ENCODE data around the gene TMEM86B. TPM values are rescaled to one million over a fixed set of nuclear protein-coding genes. Genes with fewer than 3 reads are reported as not detected.
A peak's percentile ranks its signal among the peaks of the same experiment; 100 is the strongest.

Gene TMEM86B
- total RNA-seq, 1 experiment from 2014 or later, result 14.2 TPM

DNA sequence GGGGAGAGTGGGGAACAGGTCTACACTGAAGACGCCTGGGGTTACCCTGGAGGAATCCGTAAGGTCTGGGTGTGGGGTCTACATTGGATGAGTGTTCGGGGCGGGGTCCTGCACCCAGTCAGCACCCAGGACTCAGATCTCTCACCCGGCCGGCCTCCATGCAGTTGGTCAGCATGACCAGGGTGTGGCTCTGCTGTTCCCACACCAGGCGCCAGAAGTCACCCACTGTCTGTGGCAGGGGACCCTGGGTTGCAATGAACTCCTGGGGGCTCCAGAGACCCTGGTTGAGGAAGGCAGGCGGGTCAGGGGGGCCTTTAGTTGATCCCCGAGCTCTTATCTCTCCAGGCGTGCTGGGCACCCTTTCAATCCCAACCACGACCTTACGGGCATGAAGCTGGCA lies 42.5 kb downstream of the TMEM86B start:
- no peaks in the 10 kb centered on the region for H3K9me3 ChIP-seq (ENCODE audit: control insufficient read depth, insufficient read depth, low read depth, low read length)
- no peak overlapping the region for H3K4me3 ChIP-seq (ENCODE audit: low read depth in 2 of 2, low read length in 2 of 2)
- ATAC-seq (no peak), DNase-seq (ENCODE audit: low read depth, low spot score) (no peak)
- no peaks in the 10 kb centered on the region for H3K27me3 ChIP-seq (ENCODE audit: control insufficient read depth, insufficient read depth, low read length)
- H3K36me3 ChIP-seq (ENCODE audit: control insufficient read depth, insufficient read depth, low read length), result no peaks in the 10 kb centered on the region
- CTCF ChIA-PET, result no interaction called here
- BruUV-seq (replicated peaks), result no TSS peak
- POLR2A ChIA-PET, result no interaction called here
- intact Hi-C loops (cut with micrococcal nuclease; ENCODE audit: unreplicated experiment), result no loop called here
- H3K27ac ChIP-seq (ENCODE audit: low read length), result no peak overlapping the region
- H3K4me1 ChIP-seq (ENCODE audit: control insufficient read depth, insufficient read depth, low read length), result peaks cover 12% of the 10 kb centered on the region; the same call in 1 of the 2 replicates
- in situ Hi-C loops (cut with HindIII; ENCODE audit: low pct_unique_long_range_greater_than_20kb, low sequenced_read_pairs), result no loop called here
- TF ChIP-seq SIN3A (IDR thresholded peaks at IDR 0.05; ENCODE audit: borderline replicate concordance, insufficient read depth, low read depth, low read length), result no peak
- no peak for TF ChIP-seq POLR2AphosphoS5 (IDR thresholded peaks at IDR 0.05; ENCODE audit: low read depth, low read length)
- TF ChIP-seq, protein P1, sequence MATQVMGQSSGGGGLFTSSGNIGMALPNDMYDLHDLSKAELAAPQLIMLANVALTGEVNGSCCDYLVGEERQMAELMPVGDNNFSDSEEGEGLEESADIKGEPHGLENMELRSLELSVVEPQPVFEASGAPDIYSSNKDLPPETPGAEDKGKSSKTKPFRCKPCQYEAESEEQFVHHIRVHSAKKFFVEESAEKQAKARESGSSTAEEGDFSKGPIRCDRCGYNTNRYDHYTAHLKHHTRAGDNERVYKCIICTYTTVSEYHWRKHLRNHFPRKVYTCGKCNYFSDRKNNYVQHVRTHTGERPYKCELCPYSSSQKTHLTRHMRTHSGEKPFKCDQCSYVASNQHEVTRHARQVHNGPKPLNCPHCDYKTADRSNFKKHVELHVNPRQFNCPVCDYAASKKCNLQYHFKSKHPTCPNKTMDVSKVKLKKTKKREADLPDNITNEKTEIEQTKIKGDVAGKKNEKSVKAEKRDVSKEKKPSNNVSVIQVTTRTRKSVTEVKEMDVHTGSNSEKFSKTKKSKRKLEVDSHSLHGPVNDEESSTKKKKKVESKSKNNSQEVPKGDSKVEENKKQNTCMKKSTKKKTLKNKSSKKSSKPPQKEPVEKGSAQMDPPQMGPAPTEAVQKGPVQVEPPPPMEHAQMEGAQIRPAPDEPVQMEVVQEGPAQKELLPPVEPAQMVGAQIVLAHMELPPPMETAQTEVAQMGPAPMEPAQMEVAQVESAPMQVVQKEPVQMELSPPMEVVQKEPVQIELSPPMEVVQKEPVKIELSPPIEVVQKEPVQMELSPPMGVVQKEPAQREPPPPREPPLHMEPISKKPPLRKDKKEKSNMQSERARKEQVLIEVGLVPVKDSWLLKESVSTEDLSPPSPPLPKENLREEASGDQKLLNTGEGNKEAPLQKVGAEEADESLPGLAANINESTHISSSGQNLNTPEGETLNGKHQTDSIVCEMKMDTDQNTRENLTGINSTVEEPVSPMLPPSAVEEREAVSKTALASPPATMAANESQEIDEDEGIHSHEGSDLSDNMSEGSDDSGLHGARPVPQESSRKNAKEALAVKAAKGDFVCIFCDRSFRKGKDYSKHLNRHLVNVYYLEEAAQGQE (IDR thresholded peaks at IDR 0.05; ENCODE audit: insufficient read depth in 1 of 2, low read depth in 2 of 2, low read length in 1 of 2), result no peak
- no peak for TF ChIP-seq TCF7L2 (IDR thresholded peaks at IDR 0.05; ENCODE audit: low read depth, low read length)

DNA sequence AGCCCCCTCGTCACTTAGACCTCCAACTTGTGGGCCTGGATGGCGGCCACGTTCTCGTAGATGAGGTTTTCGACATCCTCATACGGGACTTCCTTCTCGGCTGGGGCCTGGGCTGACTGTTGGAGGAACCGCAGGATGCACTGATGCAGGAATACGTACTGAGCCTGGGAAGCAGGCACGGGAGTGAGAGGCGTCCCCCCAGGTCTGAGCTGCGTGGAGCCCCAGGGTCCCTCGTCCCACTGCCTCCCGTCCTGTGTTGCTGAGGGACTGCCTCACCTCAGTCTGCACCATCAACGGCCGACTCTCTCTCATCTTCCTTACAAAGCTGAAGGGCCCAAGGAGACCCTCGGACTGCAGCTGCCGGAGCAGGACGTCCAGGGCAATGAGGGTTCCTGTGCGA lies 46.8 kb downstream of the TMEM86B start:
- DNase-seq (ENCODE audit: low read depth, low spot score), result no peak
- no peaks in the 10 kb centered on the region for H3K9me3 ChIP-seq (ENCODE audit: control insufficient read depth, insufficient read depth, low read depth, low read length)
- no peak overlapping the region for H3K4me3 ChIP-seq (ENCODE audit: low read depth in 2 of 2, low read length in 2 of 2)
- POLR2A ChIA-PET, result no interaction called here
- no peaks in the 10 kb centered on the region for H3K36me3 ChIP-seq (ENCODE audit: control insufficient read depth, insufficient read depth, low read length)
- BruUV-seq (replicated peaks), result no TSS peak
- intact Hi-C loops (cut with micrococcal nuclease; ENCODE audit: unreplicated experiment) (no loop called here), in situ Hi-C loops (cut with HindIII; ENCODE audit: low pct_unique_long_range_greater_than_20kb, low sequenced_read_pairs) (no loop called here)
- no peak overlapping the region for H3K27ac ChIP-seq (ENCODE audit: low read length)
- H3K27me3 ChIP-seq (ENCODE audit: control insufficient read depth, insufficient read depth, low read length), result no peaks in the 10 kb centered on the region
- CTCF ChIA-PET, result no interaction called here
- no peak for ATAC-seq
- no peak for TF ChIP-seq POLR2AphosphoS5 (IDR thresholded peaks at IDR 0.05; ENCODE audit: low read depth, low read length)
- no peaks in the 10 kb centered on the region for H3K4me1 ChIP-seq (ENCODE audit: control insufficient read depth, insufficient read depth, low read length)

DNA sequence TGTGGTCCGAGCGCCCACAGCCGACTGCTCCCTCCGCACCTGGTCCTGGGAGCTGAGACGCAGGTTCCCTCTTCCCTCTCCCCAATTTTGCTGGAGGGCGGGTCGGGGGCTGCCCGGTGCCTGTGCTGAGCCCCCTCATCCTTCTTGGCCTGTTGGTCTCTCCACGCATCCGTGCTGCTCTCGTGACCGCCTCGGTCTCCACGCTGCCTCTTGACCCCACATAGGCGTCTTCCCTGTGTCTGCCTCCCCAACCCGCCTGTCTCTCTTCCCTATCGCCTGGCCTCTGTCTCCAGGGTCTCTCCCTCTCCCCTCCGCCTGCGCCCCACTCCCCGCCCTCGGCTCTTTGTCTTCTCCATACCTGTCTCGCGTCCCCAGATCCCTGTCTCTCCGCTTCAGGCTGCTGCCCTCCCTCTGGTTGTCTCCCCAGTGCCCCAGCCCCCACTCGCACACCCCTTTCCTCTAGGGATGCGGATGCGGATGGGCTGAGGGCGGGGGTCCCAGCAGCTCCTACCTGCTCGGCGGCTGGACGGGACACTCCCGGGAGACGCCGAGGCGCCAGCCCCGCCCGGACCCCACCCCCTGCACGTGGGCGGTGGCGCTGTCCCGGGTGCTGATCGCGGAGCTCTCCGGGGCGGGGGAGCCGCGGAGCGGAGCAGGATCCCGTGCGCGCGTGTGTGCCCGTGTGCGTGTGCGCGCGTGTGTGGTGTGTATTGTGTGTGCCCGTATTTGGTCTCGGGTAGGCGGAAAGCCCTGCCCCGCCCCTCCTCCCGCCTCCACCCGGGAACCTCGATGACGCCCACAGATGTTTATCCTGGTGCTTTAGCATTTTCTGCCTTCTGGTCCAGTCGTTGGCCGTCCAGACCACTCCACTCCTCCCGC lies 48.7 kb downstream of the TMEM86B start, which contains the start of gene SYT5:
Gene SYT5 (minus strand): TSS at position 684 of the 879 bp plus-strand sequence. CDS start 1,248 bp downstream, outside the sequence.
- Histone ChIP-seq H3K27ac (ENCODE audit: low read length) (no peak within 1 kb of the TSS), H3K4me1 (ENCODE audit: control insufficient read depth, insufficient read depth, low read length) (no peaks in the 10 kb centered on the region), H3K36me3 (ENCODE audit: control insufficient read depth, insufficient read depth, low read length) (no peaks in the 10 kb centered on the region), H3K27me3 (ENCODE audit: control insufficient read depth, insufficient read depth, low read length) (no peaks in the 10 kb centered on the region), H3K4me3 (ENCODE audit: low read depth in 2 of 2, low read length in 2 of 2) (peak within 1 kb of the TSS; percentile 41 to 67), H3K9me3 (ENCODE audit: control insufficient read depth, insufficient read depth, low read depth, low read length) (no peaks in the 10 kb centered on the region)
- POLR2A ChIA-PET, result no interaction called here
- CTCF ChIA-PET, result no interaction called here
- intact Hi-C loops (cut with micrococcal nuclease; ENCODE audit: unreplicated experiment), result no loop called here
- TF ChIP-seq SIN3A (IDR thresholded peaks at IDR 0.05; ENCODE audit: borderline replicate concordance, insufficient read depth, low read depth, low read length) (peak; percentile 99), TCF7L2 (IDR thresholded peaks at IDR 0.05; ENCODE audit: low read depth, low read length) (no peak), POLR2AphosphoS5 (IDR thresholded peaks at IDR 0.05; ENCODE audit: low read depth, low read length) (no peak)
- TF ChIP-seq, protein P2, sequence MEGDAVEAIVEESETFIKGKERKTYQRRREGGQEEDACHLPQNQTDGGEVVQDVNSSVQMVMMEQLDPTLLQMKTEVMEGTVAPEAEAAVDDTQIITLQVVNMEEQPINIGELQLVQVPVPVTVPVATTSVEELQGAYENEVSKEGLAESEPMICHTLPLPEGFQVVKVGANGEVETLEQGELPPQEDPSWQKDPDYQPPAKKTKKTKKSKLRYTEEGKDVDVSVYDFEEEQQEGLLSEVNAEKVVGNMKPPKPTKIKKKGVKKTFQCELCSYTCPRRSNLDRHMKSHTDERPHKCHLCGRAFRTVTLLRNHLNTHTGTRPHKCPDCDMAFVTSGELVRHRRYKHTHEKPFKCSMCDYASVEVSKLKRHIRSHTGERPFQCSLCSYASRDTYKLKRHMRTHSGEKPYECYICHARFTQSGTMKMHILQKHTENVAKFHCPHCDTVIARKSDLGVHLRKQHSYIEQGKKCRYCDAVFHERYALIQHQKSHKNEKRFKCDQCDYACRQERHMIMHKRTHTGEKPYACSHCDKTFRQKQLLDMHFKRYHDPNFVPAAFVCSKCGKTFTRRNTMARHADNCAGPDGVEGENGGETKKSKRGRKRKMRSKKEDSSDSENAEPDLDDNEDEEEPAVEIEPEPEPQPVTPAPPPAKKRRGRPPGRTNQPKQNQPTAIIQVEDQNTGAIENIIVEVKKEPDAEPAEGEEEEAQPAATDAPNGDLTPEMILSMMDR (IDR thresholded peaks at IDR 0.05), result no peak
- TF ChIP-seq, protein P1 (IDR thresholded peaks at IDR 0.05; ENCODE audit: insufficient read depth in 1 of 2, low read depth in 2 of 2, low read length in 1 of 2), result peak; percentile 98 to 99
- in situ Hi-C loops (cut with HindIII; ENCODE audit: low pct_unique_long_range_greater_than_20kb, low sequenced_read_pairs), result no loop called here
- no TSS peak for BruUV-seq (replicated peaks)
- ATAC-seq (peak; percentile 74), DNase-seq (ENCODE audit: low read depth, low spot score) (no peak)
